KMS-11 (cell line): ENCODE results near the gene ZNF423.

Source experiments
- H2AFZ ChIP-seq: fragments of 200-600 bp; sonication (generic); 2 replicates; pipeline ENCODE4 v1.6.1; 2016; ENCODE audit warnings: antibody characterized with exemption, mixed run types, low read depth
- H3K27ac ChIP-seq: fragments of 200-600 bp; sonication (generic); 2 replicates; pipeline ENCODE4 v1.6.1; 2016; ENCODE audit warnings: mild to moderate bottlenecking, mixed run types
- H3K27me3 ChIP-seq: fragments of 200-600 bp; sonication (generic); 2 replicates; pipeline ENCODE4 v1.6.1; 2017; ENCODE audit warnings: mild to moderate bottlenecking, low read depth, mixed run types, moderate library complexity; ENCODE audit not compliant: insufficient read depth
- H3K36me3 ChIP-seq: fragments of 200-600 bp; sonication (generic); 2 replicates; pipeline ENCODE4 v1.6.1; 2017; ENCODE audit warnings: mild to moderate bottlenecking, mixed run types; ENCODE audit not compliant: insufficient read depth
- H3K4me1 ChIP-seq: fragments of 200-600 bp; sonication (generic); 2 replicates; pipeline ENCODE4 v1.6.1; 2016; ENCODE audit warnings: mild to moderate bottlenecking, low read depth, mixed run types; ENCODE audit not compliant: poor library complexity, severe bottlenecking
- H3K4me2 ChIP-seq: fragments of 200-600 bp; sonication (generic); 2 replicates; pipeline ENCODE4 v1.7.0; 2016; ENCODE audit warnings: mild to moderate bottlenecking, mixed run types
- H3K4me3 ChIP-seq: fragments of 200-600 bp; sonication (generic); IDR thresholded peaks from 2 replicates; pipeline ENCODE4 v1.6.1; 2017; ENCODE audit warnings: low read depth, low read length, mixed read lengths; ENCODE audit not compliant: insufficient read depth
- H3K79me2 ChIP-seq: fragments of 200-600 bp; sonication (generic); 2 replicates; pipeline ENCODE4 v1.6.1; 2016; ENCODE audit warnings: low read depth, mixed run types; ENCODE audit not compliant: insufficient read depth
- H3K9ac ChIP-seq: fragments of 200-600 bp; sonication (generic); 2 replicates; pipeline ENCODE4 v1.6.1; 2016; ENCODE audit warnings: mild to moderate bottlenecking, mixed run types
- H4K20me1 ChIP-seq: fragments of 200-600 bp; sonication (generic); 2 replicates; pipeline ENCODE4 v1.6.1; 2016; ENCODE audit warnings: mild to moderate bottlenecking, mixed run types; ENCODE audit not compliant: insufficient read depth
- TF ChIP-seq, protein P1 (sequence below): fragments of 200-600 bp; sonication (generic); conservative IDR thresholded peaks from 2 replicates; pipeline ENCODE4 v1.6.1; 2017; ENCODE audit warnings: low read depth, mild to moderate bottlenecking, antibody characterized with exemption, low read length, moderate library complexity, mixed read lengths

ZNF423 gene

DNA sequence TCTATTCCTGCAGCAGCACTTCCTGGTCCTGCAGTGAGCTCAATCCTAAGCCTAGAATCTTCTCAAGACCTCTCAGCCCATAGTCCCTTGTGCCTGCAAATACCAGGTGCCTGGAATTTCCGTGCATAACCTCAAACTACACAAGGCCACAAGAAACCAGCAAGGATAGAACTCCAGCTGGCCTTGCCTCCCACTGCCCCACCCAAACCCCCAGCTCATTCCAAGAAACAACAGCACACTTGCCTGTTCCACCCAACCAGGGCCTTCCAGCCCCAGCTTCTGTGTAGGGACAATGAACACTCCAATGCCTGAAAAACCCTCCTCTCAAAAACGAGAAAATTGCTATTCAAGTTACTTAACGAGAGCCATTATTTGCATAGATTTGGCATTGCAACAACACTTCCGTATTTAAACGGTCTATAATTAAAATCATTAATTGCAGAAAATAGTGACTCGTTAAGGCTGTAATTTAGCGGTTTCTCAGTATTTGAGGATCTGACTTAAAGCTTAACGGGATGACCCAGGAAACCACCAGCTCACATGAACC is 335.3 kb downstream of the ZNF423 start:
- TF ChIP-seq, protein P1, sequence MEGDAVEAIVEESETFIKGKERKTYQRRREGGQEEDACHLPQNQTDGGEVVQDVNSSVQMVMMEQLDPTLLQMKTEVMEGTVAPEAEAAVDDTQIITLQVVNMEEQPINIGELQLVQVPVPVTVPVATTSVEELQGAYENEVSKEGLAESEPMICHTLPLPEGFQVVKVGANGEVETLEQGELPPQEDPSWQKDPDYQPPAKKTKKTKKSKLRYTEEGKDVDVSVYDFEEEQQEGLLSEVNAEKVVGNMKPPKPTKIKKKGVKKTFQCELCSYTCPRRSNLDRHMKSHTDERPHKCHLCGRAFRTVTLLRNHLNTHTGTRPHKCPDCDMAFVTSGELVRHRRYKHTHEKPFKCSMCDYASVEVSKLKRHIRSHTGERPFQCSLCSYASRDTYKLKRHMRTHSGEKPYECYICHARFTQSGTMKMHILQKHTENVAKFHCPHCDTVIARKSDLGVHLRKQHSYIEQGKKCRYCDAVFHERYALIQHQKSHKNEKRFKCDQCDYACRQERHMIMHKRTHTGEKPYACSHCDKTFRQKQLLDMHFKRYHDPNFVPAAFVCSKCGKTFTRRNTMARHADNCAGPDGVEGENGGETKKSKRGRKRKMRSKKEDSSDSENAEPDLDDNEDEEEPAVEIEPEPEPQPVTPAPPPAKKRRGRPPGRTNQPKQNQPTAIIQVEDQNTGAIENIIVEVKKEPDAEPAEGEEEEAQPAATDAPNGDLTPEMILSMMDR = no peak
- H3K4me2 ChIP-seq = no peak overlapping the region

DNA sequence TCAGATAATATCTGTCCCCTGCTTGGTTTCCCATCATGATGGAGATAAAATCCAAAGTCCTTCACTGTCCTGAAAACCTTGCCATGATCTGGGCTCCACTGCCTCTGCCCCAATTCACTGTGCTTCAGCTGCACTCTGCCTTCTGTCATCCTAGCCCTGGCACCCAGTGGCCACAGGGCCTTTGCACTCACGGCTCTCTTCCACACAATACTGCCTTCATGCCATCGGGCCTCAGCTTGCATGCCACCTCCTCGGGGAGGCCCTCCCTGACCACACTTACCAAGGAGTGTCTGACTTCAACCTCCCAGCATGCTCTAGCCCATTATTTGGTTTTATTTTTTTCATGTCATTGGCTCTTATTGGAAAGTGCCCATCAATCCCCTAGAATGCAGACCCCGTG is 336.2 kb downstream of the ZNF423 start:
- Histone ChIP-seq H3K9ac (no peak overlapping the region), H4K20me1 (no peaks in the 10 kb centered on the region), H3K4me2 (no peak overlapping the region), H3K79me2 (no peaks in the 10 kb centered on the region), H2AFZ (no peak overlapping the region), H3K27ac (no peak overlapping the region), H3K4me1 (no peaks in the 10 kb centered on the region), H3K4me3 (no peak overlapping the region), H3K27me3 (no peaks in the 10 kb centered on the region), H3K36me3 (no peaks in the 10 kb centered on the region)
- TF ChIP-seq, protein P1 = no peak

More for the DNA sequence above, 335.3 kb downstream of the ZNF423 start:
- H3K79me2 ChIP-seq = no peaks in the 10 kb centered on the region
- H3K9ac ChIP-seq = no peak overlapping the region
- no peaks in the 10 kb centered on the region for H3K27me3 ChIP-seq
- H3K36me3 ChIP-seq = no peaks in the 10 kb centered on the region
- no peaks in the 10 kb centered on the region for H3K4me1 ChIP-seq
- H4K20me1 ChIP-seq = no peaks in the 10 kb centered on the region
- no peak overlapping the region for H3K27ac ChIP-seq
- H2AFZ ChIP-seq = no peak overlapping the region
- no peak overlapping the region for H3K4me3 ChIP-seq

DNA sequence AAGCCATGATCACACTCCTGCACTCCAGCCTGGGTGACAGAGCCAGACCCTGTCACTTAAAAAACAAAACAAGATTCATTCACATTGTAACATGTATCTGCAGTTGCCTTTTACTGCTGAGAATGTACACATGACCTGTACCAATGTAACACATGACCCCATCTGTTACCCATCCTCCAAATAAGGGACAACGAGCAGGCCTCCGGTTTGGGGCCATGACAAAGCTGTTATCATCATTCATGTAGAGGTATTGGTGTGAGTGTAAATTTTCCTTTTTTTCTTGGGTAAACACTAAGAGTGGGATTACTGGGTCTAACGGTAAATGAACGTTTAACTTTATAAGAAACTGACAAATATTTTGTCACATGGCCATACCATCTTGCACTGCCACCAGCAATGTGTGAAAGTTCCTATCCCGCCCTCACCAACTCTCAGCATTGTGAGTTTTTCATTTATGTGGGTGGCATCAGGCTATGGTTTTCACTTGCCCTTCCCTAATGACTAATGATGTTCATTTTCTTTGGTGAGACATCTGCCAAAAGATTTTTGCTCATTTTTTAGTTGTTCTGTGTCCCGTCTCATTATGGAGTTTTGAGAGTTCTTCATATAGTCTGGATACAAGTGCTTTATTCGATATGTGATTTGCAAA is 336.8 kb downstream of the ZNF423 start:
- Histone ChIP-seq H3K4me2 (no peak overlapping the region), H4K20me1 (no peaks in the 10 kb centered on the region), H3K4me3 (no peak overlapping the region), H3K9ac (no peak overlapping the region), H2AFZ (no peak overlapping the region), H3K79me2 (no peaks in the 10 kb centered on the region), H3K27ac (no peak overlapping the region), H3K36me3 (no peaks in the 10 kb centered on the region), H3K27me3 (no peaks in the 10 kb centered on the region), H3K4me1 (no peaks in the 10 kb centered on the region)
- TF ChIP-seq, protein P1 = no peak

DNA sequence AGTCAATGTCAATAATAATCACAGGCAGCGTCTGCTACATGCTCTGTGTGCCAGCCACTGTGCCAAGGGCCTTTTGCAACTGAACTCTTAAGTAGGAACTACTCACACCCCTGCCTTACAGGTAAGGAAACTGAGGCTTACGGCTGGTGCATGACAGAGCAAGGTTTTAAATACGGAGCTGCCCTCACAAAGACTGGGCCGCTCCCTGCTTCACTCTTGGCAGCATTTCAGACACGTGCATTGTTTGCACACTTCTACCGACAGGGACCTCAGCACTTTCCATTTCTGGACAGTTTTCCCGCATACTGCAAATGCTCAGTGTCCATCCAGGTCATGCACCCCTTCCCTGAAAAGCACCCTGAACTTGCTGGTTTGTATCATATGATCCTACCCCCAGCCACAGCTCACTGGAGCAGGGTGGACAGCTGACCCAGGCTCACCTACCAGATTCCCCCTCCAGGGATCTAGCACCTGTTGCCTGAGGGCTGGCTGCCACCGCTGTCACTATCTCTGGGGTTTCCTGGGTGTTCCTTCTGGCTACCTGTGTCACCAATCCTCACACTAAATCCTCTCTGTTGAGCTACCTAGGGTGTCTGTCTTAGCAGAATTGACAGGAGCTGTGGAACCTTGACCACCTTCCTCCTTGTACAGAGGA is 339.4 kb downstream of the ZNF423 start:
- H3K79me2 ChIP-seq = no peaks in the 10 kb centered on the region
- TF ChIP-seq, protein P1 = no peak
- H4K20me1 ChIP-seq = no peaks in the 10 kb centered on the region
- H3K36me3 ChIP-seq = no peaks in the 10 kb centered on the region
- H3K4me3 ChIP-seq = no peak overlapping the region
- H3K4me1 ChIP-seq = no peaks in the 10 kb centered on the region
- H3K9ac ChIP-seq = no peak overlapping the region
- H3K27ac ChIP-seq = no peak overlapping the region
- no peak overlapping the region for H2AFZ ChIP-seq
- no peak overlapping the region for H3K4me2 ChIP-seq
- no peaks in the 10 kb centered on the region for H3K27me3 ChIP-seq
